Coronary artery (tissue), 2 donors: ENCODE measurements around the gene SMIM12.

Experiments
- DNase-seq: peaks from one replicate; pipeline ENCODE4 v3.0.0-alpha.2; 2017; ENCODE audit warnings: low spot score
- H3K27ac ChIP-seq, 2 donors: fragments of 200-600 bp; sonication (generic); one replicate each; pipeline ENCODE4 v1.5.1; 2016 to 2019
- H3K4me3 ChIP-seq: fragments of 200-600 bp; sonication (generic); 2 replicates; pipeline ENCODE4 v1.5.1; 2016; ENCODE audit warnings: mild to moderate bottlenecking, moderate library complexity
- CTCF ChIP-seq: fragments of 200-600 bp; sonication (generic); IDR thresholded peaks from one replicate; pipeline ENCODE4 v1.5.1; 2019; ENCODE audit warnings: antibody characterized with exemption

The SMIM12 gene

DNA sequence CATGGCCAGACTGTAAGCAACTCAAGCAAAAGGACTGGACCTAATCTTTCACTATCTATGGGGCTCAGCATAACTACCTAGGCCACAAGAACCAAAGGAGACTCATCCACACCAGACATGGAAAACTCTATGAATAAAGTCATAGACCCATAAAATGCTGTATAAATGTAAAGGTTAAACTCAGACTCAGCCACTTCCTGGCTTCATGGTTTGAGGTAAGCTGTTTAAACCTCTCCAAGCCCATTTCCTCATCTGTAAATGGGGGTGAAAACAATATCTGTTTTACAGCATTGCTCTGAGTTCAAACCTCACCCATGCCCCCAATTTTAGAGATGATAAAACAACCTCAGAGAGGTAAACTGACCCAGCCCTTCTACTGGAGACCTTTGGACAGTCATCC lies 4.0 kb upstream of the SMIM12 start:
- no peak overlapping the region for H3K4me3 ChIP-seq
- no peak for DNase-seq
- no peak overlapping the region for H3K27ac ChIP-seq
- TF ChIP-seq CTCF = no peak

DNA sequence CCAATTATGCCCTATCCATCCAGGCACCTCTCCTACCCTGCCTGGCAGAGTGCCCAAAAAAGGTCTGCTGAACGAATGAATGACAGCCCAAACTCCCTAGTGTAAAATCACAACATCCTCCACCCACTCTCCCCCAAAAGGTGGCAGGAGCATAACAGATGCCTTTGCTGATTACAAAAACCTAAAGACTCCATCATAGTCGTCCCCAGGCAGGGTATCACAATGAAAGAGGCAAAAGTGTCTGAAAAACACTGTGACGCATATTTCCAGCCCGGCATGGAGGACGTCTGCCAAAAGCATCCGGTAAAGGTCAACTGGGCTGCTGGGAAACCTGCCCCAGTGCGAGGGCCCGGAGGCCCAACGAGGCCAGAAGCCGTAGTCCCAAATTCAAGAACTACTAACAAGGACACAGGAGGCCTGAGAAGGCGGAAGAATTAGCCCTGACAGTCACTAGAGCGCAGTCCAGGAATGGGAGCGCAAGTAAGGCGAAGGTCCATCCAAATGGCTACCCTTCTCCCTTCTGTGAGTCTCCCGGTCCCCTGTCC lies 576 bp downstream of the SMIM12 start:
- Histone ChIP-seq H3K27ac (peak overlapping the region; percentile 88 to 95), H3K4me3 (peak overlapping the region; percentile 97)
- no peak for TF ChIP-seq CTCF
- DNase-seq = no peak

DNA sequence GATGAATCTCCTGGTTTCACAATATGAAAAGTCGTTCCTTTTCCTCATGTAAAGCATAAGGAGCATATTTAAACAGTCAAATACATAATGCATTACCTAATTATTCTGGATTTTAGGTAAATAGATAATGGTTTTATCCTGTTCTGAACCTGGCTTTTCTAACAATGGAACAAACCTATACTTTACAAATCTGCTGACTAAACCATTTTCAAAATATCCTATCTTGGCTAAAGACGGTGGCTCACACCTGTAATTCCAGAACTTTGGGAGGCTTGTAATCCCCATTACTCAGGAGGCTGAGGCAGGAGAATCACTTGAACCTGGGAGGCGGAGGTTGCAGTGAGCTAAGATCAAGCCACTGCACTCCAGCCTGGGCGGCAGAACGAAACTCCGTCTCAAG lies 2.9 kb downstream of the SMIM12 start:
- no peak for TF ChIP-seq CTCF
- DNase-seq = no peak
- H3K27ac ChIP-seq = no peak overlapping the region
- H3K4me3 ChIP-seq = no peak overlapping the region

DNA sequence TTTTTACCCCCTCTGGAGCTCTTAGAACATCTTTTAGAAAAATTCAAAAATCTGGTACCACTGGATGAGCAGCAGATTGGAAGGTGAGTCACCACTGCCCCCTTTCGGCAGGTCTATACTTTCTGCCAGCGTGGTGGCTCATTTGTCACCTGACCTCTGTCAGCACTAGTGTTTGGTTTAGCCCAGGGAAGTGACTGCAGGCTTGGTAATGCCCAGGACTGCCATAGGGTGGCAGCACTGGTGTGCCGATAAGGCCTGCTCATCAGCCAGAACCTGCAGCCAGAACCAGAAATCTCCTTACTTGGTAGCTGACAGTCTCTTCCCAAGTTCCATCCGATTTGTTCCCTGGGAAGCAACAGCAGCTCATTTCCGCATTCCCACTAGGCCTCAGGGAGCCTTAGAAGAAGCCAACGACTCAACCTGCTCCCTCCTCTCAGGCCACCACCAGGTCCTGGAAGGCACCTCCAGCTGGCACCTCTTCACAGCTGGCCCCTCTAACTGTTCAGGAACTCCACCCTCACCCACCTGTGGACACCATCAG lies 6.8 kb downstream of the SMIM12 start:
- peak; percentile 96 for DNase-seq
- Histone ChIP-seq H3K27ac (peak overlapping the region; percentile 81 to 87), H3K4me3 (no peak overlapping the region)
- TF ChIP-seq CTCF = peak; percentile 88

- Histone ChIP-seq H3K27ac (peak overlapping the region; percentile 67 to 91), H3K4me3 (peak overlapping the region; percentile 24)
- DNase-seq = peak; percentile 90
- TF ChIP-seq CTCF = no peak
Measured at GRCh38 chr1:34851431-34852105, 8.0 kb downstream of the SMIM12 start.

DNA sequence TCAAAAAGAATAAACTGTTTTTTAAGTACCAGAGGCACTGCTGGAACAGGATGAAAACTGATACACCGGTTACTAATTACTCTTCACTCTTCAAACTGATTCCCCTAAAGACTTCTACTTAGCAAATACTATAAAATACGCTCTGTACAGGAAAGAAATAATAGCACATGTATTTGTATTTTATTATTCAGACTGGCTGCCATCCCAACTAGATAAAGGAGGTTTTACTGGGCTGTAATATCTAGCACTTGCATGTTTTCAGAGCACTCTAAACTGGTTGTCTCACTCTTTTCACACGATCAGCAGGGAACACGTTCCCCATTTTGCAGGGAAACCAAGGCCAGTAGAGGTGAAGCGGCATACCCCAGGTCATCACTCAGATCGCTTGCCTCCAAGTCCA lies 9.2 kb downstream of the SMIM12 start:
- TF ChIP-seq CTCF = no peak
- no peak for DNase-seq
- Histone ChIP-seq H3K4me3 (no peak overlapping the region), H3K27ac (peak overlapping the region in 1 of 2 donors; percentile 91)

- DNase-seq = no peak
- no peak overlapping the region for H3K4me3 ChIP-seq
Measured at GRCh38 chr1:34847094-34847493, 12.5 kb downstream of the SMIM12 start.

More at GRCh38 chr1:34847094-34847493, 12.5 kb downstream of the SMIM12 start:
- peak overlapping the region in 1 of 2 donors; percentile 12 for H3K27ac ChIP-seq
- no peak for TF ChIP-seq CTCF
